ENCODE measurements around the gene PRKCQ. TPM values are rescaled to one million over a fixed set of nuclear protein-coding genes. Genes with fewer than 3 reads are reported as not detected.

PRKCQ gene
- total RNA-seq, 2 experiments from 2014 or later: 32.9 to 39.0 TPM

- H3K36me3 Mint-ChIP-seq (ENCODE audit: low read depth): peaks cover 30% of the 10 kb centered on the region
- CTCF ChIA-PET: interaction anchor here (3.8 kb wide), 1 partner anchor 11 kb away, joined by 14 read pairs; no protein-coding TSS in a partner anchor
- peaks cover 21% of the 10 kb centered on the region for H3K9me3 Mint-ChIP-seq (ENCODE audit: low read depth)
- POLR2A ChIA-PET: no interaction called here
- no peak for ATAC-seq
- no peak overlapping the region for H3K27ac Mint-ChIP-seq
- intact Hi-C loops (cut with DNase I, micrococcal nuclease): no loop called here
- no peak for DNase-seq
- no peak overlapping the region for H3K4me3 Mint-ChIP-seq
- H3K27me3 Mint-ChIP-seq: no peaks in the 10 kb centered on the region
- peaks cover 28% of the 10 kb centered on the region for H3K4me1 Mint-ChIP-seq
Observed at GRCh38 chr10:6379015-6379776, 200.9 kb downstream of the PRKCQ start.

Data from activated CD4-positive, alpha-beta T cell treated with anti-CD3 and anti-CD28 coated beads for 36 hours (primary cell).